H1 (cell line): ENCODE results near the gene GNGT2. TPM values are rescaled to one million over a fixed set of nuclear protein-coding genes. Genes with fewer than 3 reads are reported as not detected.

ENCODE experiments used
- polyA plus RNA-seq, 7 experiments: library from polyadenylated mRNA; depleted of rRNA in 3 of 7; stranded (reverse) in 5 of 7; unstranded in 2 of 7; fragments of >200 nt in 5 of 7; fragments of 200-250 nt in 2 of 7; gene quantifications; 1 replicate in 5 of 7; 2 replicates in 1 of 7; 4 replicates in 1 of 7; pipeline versions ENCODE4 v1.2.1 to v1.2.3, GENCODE V29; 2011 to 2013; ENCODE audit warnings: missing spikeins in 2 of 7, mixed read lengths in 2 of 7
- total RNA-seq: library from RNA; stranded (reverse); fragmentation: NEBNext Ultra II Directional; extraction: Animal tissue kit (Norgen Biotek cat#: 25700); gene quantifications from 2 replicates; pipeline ENCODE4 v1.2.1, GENCODE V29; 2021

The GNGT2 gene
- total and polyA plus RNA-seq, 2 of the 8 experiments (the other 6 are each of a cell fraction or from before 2014, with no cell fraction given): 1.3 to 1.4 TPM

Other genes starting within 250 kb of the GNGT2 start
- gene GIP, start 242.0 kb downstream of the GNGT2 start, total RNA-seq: not detected in 2 replicates
- gene GIP, start 242.0 kb downstream of the GNGT2 start, polyA plus RNA-seq (2011; rRNA removed): 0.14 and 0.16 TPM in 2 replicates
- 487 and 513 TPM in 2 replicates for gene IGF2BP1, start 213.2 kb downstream of the GNGT2 start, total RNA-seq
- 41.6 and 92.2 TPM in 2 replicates for gene IGF2BP1, start 213.2 kb downstream of the GNGT2 start, polyA plus RNA-seq (2011; rRNA removed)
- gene B4GALNT2, start 77.8 kb downstream of the GNGT2 start, total RNA-seq: 0.04 TPM in 1 of 2 replicates, not detected in the other
- not detected in 2 replicates for gene B4GALNT2, start 77.8 kb downstream of the GNGT2 start, polyA plus RNA-seq (2011; rRNA removed)
- gene ABI3, start 133 bp upstream of the GNGT2 start, total RNA-seq: 1.1 and 1.3 TPM in 2 replicates
- 2.5 and 3.6 TPM in 2 replicates for gene ABI3, start 133 bp upstream of the GNGT2 start, polyA plus RNA-seq (2011; rRNA removed)
- gene PHOSPHO1, start 20.2 kb upstream of the GNGT2 start, total RNA-seq: 0.34 and 0.73 TPM in 2 replicates
- 0.45 and 1.2 TPM in 2 replicates for gene PHOSPHO1, start 20.2 kb upstream of the GNGT2 start, polyA plus RNA-seq (2011; rRNA removed)
- gene ZNF652, start 151.7 kb upstream of the GNGT2 start, total RNA-seq: 36.5 and 39.6 TPM in 2 replicates
- 7.3 and 13.5 TPM in 2 replicates for gene ZNF652, start 151.7 kb upstream of the GNGT2 start, polyA plus RNA-seq (2011; rRNA removed)
- 386 and 401 TPM in 2 replicates for gene PHB1, start 204.3 kb upstream of the GNGT2 start, total RNA-seq
- gene PHB1, start 204.3 kb upstream of the GNGT2 start, polyA plus RNA-seq (2011; rRNA removed): 419 and 597 TPM in 2 replicates